Mesendoderm (in vitro differentiated cells): Measurements from ENCODE around the gene PINK1.

ENCODE experiments used
- DNase-seq: peaks from one replicate; pipeline ENCODE4 v3.0.0; 2013
- H2AK5ac ChIP-seq: 2 replicates; pipeline ENCODE4 v1.6.1; 2013; ENCODE audit warnings: low read length, inconsistent platforms
- H2BK120ac ChIP-seq: 2 replicates; pipeline ENCODE4 v1.6.1; 2013; ENCODE audit warnings: low read depth, mild to moderate bottlenecking, low read length, moderate library complexity, mixed read lengths
- H2BK15ac ChIP-seq: replicated peaks from 2 replicates; pipeline ENCODE4 v1.6.1; 2013; ENCODE audit warnings: low read depth, mild to moderate bottlenecking, moderate library complexity
- H2BK5ac ChIP-seq: 2 replicates; pipeline ENCODE4 v1.6.1; 2013; ENCODE audit warnings: low read length, inconsistent platforms
- H3K18ac ChIP-seq: 2 replicates; pipeline ENCODE4 v1.6.1; 2013; ENCODE audit warnings: mild to moderate bottlenecking, low read length, mixed read lengths
- H3K23ac ChIP-seq: one replicate; pipeline ENCODE4 v1.6.1; 2013; ENCODE audit warnings: low read length
- H3K27ac ChIP-seq: 2 replicates; pipeline ENCODE4 v1.5.1; 2013; ENCODE audit warnings: low read depth, mild to moderate bottlenecking, inconsistent platforms, low read length, moderate library complexity
- H3K27me3 ChIP-seq: 2 replicates; pipeline ENCODE4 v1.6.1; 2013; ENCODE audit warnings: low read length, control low read depth, mild to moderate bottlenecking, inconsistent platforms; ENCODE audit not compliant: insufficient read depth, poor library complexity
- H3K36me3 ChIP-seq: 2 replicates; pipeline ENCODE4 v1.6.1; 2013; ENCODE audit warnings: low read length, inconsistent platforms; ENCODE audit not compliant: control insufficient read depth, insufficient read depth
- H3K4ac ChIP-seq: one replicate; pipeline ENCODE4 v1.6.1; 2013; ENCODE audit warnings: low read depth, mild to moderate bottlenecking, low read length, moderate library complexity
- H3K4me1 ChIP-seq: 2 replicates; pipeline ENCODE4 v1.6.1; 2013; ENCODE audit warnings: low read depth, low read length, inconsistent platforms; ENCODE audit not compliant: control insufficient read depth
- H3K4me2 ChIP-seq: 2 replicates; pipeline ENCODE4 v1.6.1; 2013; ENCODE audit warnings: low read length
- H3K4me3 ChIP-seq: 2 replicates; pipeline ENCODE4 v1.5.1; 2013; ENCODE audit warnings: mild to moderate bottlenecking, low read length
- H3K56ac ChIP-seq: one replicate; pipeline ENCODE4 v1.6.1; 2013; ENCODE audit warnings: low read length
- H3K79me1 ChIP-seq: 2 replicates; pipeline ENCODE4 v1.6.1; 2013; ENCODE audit warnings: low read length, inconsistent platforms
- H3K79me2 ChIP-seq: 2 replicates; pipeline ENCODE4 v1.6.1; 2013; ENCODE audit warnings: mild to moderate bottlenecking, low read length; ENCODE audit not compliant: control insufficient read depth, insufficient read depth
- H3K9ac ChIP-seq: 2 replicates; pipeline ENCODE4 v1.6.1; 2013; ENCODE audit warnings: low read length, inconsistent platforms
- H4K5ac ChIP-seq: one replicate; pipeline ENCODE4 v1.6.1; 2013; ENCODE audit warnings: low read length
- H4K8ac ChIP-seq: one replicate; pipeline ENCODE4 v1.6.1; 2013; ENCODE audit warnings: low read depth, mild to moderate bottlenecking, control low read depth, low read length, moderate library complexity
- WGBS: extraction: QIAGEN DNeasy Blood & Tissue Kit; methylation state at CpG from one replicate; pipeline ENCODE4 v1.1.7; 2013; ENCODE audit warnings: low lambda C conversion rate, missing lambda C conversion rate; ENCODE audit not compliant: insufficient coverage; ENCODE audit errors: extremely low coverage; 5-methylcytosine and 5-hydroxymethylcytosine counted together

PINK1 gene

DNA sequence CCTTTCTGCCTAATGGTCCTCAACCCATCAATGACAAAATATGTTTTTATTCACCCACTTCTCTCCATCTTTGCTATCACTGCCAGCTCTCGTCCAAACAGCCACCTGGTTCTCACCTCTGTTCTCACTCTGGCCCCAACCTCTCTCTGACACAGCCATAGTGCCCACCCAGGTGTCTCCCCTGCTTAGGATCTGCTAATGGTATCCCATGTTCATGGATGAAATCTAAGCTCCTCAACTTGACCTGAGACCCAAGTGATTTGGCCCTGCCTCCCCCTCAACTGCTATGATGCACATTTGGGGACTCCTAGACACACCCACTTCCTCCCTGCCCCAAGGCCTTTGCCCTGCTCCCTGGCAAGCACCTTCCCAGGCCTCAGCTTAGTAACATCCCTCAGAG, 58.6 kb downstream of the PINK1 start:
- H3K79me2 ChIP-seq = no peaks in the 10 kb centered on the region
- no peak overlapping the region for H2BK5ac ChIP-seq
- WGBS = no CpG with 5 or more reads among the region's 1 CpG
- H3K18ac ChIP-seq = no peak overlapping the region
- no peak for DNase-seq
- no peaks in the 10 kb centered on the region for H3K79me1 ChIP-seq
- no peak overlapping the region for H3K4ac ChIP-seq
- H3K4me1 ChIP-seq = no peaks in the 10 kb centered on the region
- H2BK15ac ChIP-seq = no peak overlapping the region
- no peak overlapping the region for H3K4me2 ChIP-seq
- H4K8ac ChIP-seq = no peak overlapping the region
- H2AK5ac ChIP-seq = no peak overlapping the region
- no peak overlapping the region for H3K9ac ChIP-seq
- no peak overlapping the region for H3K27ac ChIP-seq
- H3K56ac ChIP-seq = no peak overlapping the region
- no peaks in the 10 kb centered on the region for H3K27me3 ChIP-seq
- H4K5ac ChIP-seq = no peak overlapping the region
- H3K4me3 ChIP-seq = no peak overlapping the region
- H2BK120ac ChIP-seq = no peak overlapping the region
- no peaks in the 10 kb centered on the region for H3K36me3 ChIP-seq
- H3K23ac ChIP-seq = no peak overlapping the region

DNA sequence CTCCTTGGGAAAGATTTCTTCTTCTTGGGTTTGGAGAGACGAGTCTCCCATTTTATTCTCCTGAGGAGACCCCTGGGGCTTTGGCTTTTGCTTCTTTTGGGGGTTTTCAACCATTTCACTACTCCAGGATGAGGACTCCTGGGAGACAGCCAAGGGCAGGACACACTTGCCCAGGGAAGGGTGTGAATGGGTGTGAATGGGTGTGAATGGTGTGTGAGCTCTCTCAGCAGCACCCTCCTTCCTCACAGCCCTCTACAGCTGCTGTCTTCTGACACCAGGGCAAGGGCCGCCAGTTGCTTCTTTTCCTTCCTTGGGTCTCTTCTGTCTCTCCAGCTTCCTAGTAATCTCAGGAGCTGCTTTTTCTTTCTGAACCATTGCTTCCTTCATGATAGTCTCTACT, 60.4 kb downstream of the PINK1 start:
- no peaks in the 10 kb centered on the region for H3K79me1 ChIP-seq
- no peak overlapping the region for H3K27ac ChIP-seq
- H3K23ac ChIP-seq = no peak overlapping the region
- H3K4me1 ChIP-seq = no peaks in the 10 kb centered on the region
- no peaks in the 10 kb centered on the region for H3K36me3 ChIP-seq
- H2BK120ac ChIP-seq = no peak overlapping the region
- H3K27me3 ChIP-seq = no peaks in the 10 kb centered on the region
- H2BK5ac ChIP-seq = no peak overlapping the region
- H2BK15ac ChIP-seq = no peak overlapping the region
- no peak overlapping the region for H3K4me3 ChIP-seq
- no peak for DNase-seq
- H3K4me2 ChIP-seq = no peak overlapping the region
- H2AK5ac ChIP-seq = no peak overlapping the region
- no peak overlapping the region for H3K4ac ChIP-seq
- H4K8ac ChIP-seq = no peak overlapping the region
- H3K56ac ChIP-seq = no peak overlapping the region
- H3K79me2 ChIP-seq = no peaks in the 10 kb centered on the region
- no peak overlapping the region for H4K5ac ChIP-seq
- no peak overlapping the region for H3K18ac ChIP-seq
- no CpG with 5 or more reads among the region's 2 CpGs for WGBS
- H3K9ac ChIP-seq = no peak overlapping the region

GRCh38 chr1:20695515-20695914, 62.3 kb downstream of the PINK1 start:
- Histone ChIP-seq H3K27me3 (no peaks in the 10 kb centered on the region), H2BK15ac (no peak overlapping the region), H3K9ac (no peak overlapping the region), H3K23ac (no peak overlapping the region), H3K56ac (no peak overlapping the region), H3K4me2 (no peak overlapping the region), H2BK5ac (no peak overlapping the region), H4K5ac (no peak overlapping the region), H2AK5ac (no peak overlapping the region), H3K18ac (no peak overlapping the region), H3K36me3 (no peaks in the 10 kb centered on the region), H3K79me2 (no peaks in the 10 kb centered on the region), H4K8ac (no peak overlapping the region), H3K27ac (no peak overlapping the region), H3K79me1 (no peaks in the 10 kb centered on the region), H3K4ac (no peak overlapping the region), H3K4me1 (no peaks in the 10 kb centered on the region), H3K4me3 (no peak overlapping the region), H2BK120ac (no peak overlapping the region)
- DNase-seq = no peak
- no CpG with 5 or more reads among the region's 10 CpGs for WGBS

DNA sequence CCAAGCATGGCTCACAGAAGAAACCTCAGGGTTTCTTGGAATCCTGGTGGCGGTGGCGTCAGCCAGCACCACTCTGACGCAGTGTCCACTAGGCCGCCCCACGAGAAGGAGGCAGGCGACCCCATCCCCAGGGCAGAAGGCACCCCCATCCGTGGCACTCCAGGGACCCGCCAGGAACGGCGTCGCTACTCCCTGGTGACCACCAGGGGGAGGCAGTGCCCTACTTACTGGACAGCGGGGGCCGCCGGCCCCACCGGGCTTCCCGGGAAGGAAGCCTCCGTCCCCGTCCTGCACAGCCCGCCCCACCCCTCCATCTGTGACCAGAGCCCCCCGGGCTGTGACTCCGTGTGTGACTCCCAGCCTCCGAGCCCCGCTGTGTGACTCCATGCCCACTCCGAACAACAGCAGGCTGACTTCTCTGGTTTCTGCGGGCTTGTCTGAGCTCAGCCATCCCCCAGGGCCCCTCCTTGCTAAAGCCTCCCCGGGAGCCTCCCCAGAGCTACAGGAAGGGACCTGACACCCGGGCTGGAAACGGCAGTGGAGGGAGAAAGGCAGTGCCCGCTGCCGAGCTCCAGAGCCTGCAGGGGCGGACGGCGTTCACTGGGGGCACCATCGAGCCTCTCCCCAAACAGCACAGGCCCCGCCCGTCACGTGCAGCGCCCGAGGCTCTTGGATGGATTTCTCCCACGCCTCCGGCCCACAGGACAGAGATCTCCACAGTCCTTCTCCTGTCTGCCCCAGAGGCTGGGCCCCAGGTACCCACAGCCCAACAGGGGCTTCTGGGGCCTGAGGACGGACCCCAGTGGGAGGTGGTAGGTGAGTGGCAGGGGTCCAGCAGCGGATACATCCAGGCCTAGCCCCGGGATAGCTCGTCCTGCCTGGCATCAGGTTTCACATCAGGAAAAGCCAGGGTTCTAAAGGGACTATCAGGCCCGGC, 63.4 kb downstream of the PINK1 start:
- Histone ChIP-seq H3K9ac (peak overlapping the region; percentile 64), H3K56ac (peak overlapping the region; percentile 86), H3K79me2 (no peaks in the 10 kb centered on the region), H4K5ac (no peak overlapping the region), H3K18ac (no peak overlapping the region), H2BK120ac (no peak overlapping the region), H3K27me3 (no peaks in the 10 kb centered on the region), H3K27ac (no peak overlapping the region), H3K23ac (no peak overlapping the region), H3K4me1 (no peaks in the 10 kb centered on the region), H2AK5ac (no peak overlapping the region), H3K4me2 (peak overlapping the region; percentile 91), H3K4ac (no peak overlapping the region), H3K4me3 (peak overlapping the region; percentile 36), H3K36me3 (no peaks in the 10 kb centered on the region), H2BK5ac (no peak overlapping the region), H4K8ac (no peak overlapping the region), H2BK15ac (no peak overlapping the region), H3K79me1 (no peaks in the 10 kb centered on the region)
- peak; percentile 94 for DNase-seq
- WGBS = no CpG with 5 or more reads among the region's 46 CpGs

GRCh38 chr1:20697563-20697962, 64.3 kb downstream of the PINK1 start:
- H3K23ac ChIP-seq = no peak overlapping the region
- no peak overlapping the region for H3K4me3 ChIP-seq
- no peak overlapping the region for H3K56ac ChIP-seq

More at GRCh38 chr1:20697563-20697962, 64.3 kb downstream of the PINK1 start:
- no peak overlapping the region for H3K4ac ChIP-seq
- no peaks in the 10 kb centered on the region for H3K27me3 ChIP-seq
- H4K8ac ChIP-seq = no peak overlapping the region
- no peaks in the 10 kb centered on the region for H3K4me1 ChIP-seq
- H4K5ac ChIP-seq = no peak overlapping the region
- no peak overlapping the region for H3K18ac ChIP-seq
- no CpG with 5 or more reads among the region's 12 CpGs for WGBS
- H2BK15ac ChIP-seq = no peak overlapping the region
- H3K9ac ChIP-seq = no peak overlapping the region
- no peaks in the 10 kb centered on the region for H3K79me1 ChIP-seq
- H3K36me3 ChIP-seq = no peaks in the 10 kb centered on the region
- no peak overlapping the region for H2BK120ac ChIP-seq
- H3K27ac ChIP-seq = no peak overlapping the region
- no peak overlapping the region for H2BK5ac ChIP-seq
- no peaks in the 10 kb centered on the region for H3K79me2 ChIP-seq
- H3K4me2 ChIP-seq = no peak overlapping the region
- DNase-seq = no peak
- no peak overlapping the region for H2AK5ac ChIP-seq
